Endothelial cell (in vitro differentiated cells): ENCODE data around the gene RPS19. TPM values are rescaled to one million over a fixed set of nuclear protein-coding genes. Genes with fewer than 3 reads are reported as not detected.
"Not testable (repeated sequence)": the region's sequence is repeated elsewhere in the genome, so short reads cannot be mapped to it uniquely, and the experiment has no call there.

Experiments
- DNase-seq: peaks from one replicate; pipeline ENCODE4 v3.0.0; 2021; ENCODE audit warnings: low spot score
- H3K27ac Mint-ChIP-seq: one replicate; pipeline ENCODE4 v1.8.0; 2021; ENCODE audit warnings: mixed read lengths, inconsistent platforms; ENCODE audit not compliant: unreplicated experiment
- H3K27me3 Mint-ChIP-seq: one replicate; pipeline ENCODE4 v1.8.0; 2021; ENCODE audit warnings: mild to moderate bottlenecking, moderate library complexity, mixed read lengths, inconsistent platforms; ENCODE audit not compliant: unreplicated experiment
- H3K36me3 Mint-ChIP-seq: one replicate; pipeline ENCODE4 v1.8.0; 2021; ENCODE audit warnings: mild to moderate bottlenecking, low read depth, mixed read lengths, inconsistent platforms; ENCODE audit not compliant: unreplicated experiment
- H3K4me1 Mint-ChIP-seq: one replicate; pipeline ENCODE4 v1.8.0; 2021; ENCODE audit warnings: mild to moderate bottlenecking, mixed read lengths, inconsistent platforms; ENCODE audit not compliant: unreplicated experiment
- H3K4me3 Mint-ChIP-seq: one replicate; pipeline ENCODE4 v1.8.0; 2021; ENCODE audit warnings: mild to moderate bottlenecking, mixed read lengths, inconsistent platforms; ENCODE audit not compliant: unreplicated experiment
- H3K9me3 Mint-ChIP-seq: one replicate; pipeline ENCODE4 v1.8.0; 2021; ENCODE audit warnings: mixed read lengths, inconsistent platforms; ENCODE audit not compliant: unreplicated experiment
- total RNA-seq: library from RNA; stranded (reverse); fragmentation: NEBNext Ultra II Directional; extraction: Animal tissue kit (Norgen Biotek cat#: 25700); gene quantifications from one replicate; pipeline ENCODE4 v1.2.1, GENCODE V29; 2021; ENCODE audit not compliant: unreplicated experiment
- TF ChIP-seq, protein P1 (sequence below): fragments of 200-600 bp; sonication (generic); IDR thresholded peaks from one replicate; pipeline ENCODE4 v1.5.0; 2021; ENCODE audit warnings: antibody characterized with exemption; ENCODE audit not compliant: unreplicated experiment

Gene RPS19
- total RNA-seq, 1 donor from 2014 or later, result 3,886 TPM

DNA sequence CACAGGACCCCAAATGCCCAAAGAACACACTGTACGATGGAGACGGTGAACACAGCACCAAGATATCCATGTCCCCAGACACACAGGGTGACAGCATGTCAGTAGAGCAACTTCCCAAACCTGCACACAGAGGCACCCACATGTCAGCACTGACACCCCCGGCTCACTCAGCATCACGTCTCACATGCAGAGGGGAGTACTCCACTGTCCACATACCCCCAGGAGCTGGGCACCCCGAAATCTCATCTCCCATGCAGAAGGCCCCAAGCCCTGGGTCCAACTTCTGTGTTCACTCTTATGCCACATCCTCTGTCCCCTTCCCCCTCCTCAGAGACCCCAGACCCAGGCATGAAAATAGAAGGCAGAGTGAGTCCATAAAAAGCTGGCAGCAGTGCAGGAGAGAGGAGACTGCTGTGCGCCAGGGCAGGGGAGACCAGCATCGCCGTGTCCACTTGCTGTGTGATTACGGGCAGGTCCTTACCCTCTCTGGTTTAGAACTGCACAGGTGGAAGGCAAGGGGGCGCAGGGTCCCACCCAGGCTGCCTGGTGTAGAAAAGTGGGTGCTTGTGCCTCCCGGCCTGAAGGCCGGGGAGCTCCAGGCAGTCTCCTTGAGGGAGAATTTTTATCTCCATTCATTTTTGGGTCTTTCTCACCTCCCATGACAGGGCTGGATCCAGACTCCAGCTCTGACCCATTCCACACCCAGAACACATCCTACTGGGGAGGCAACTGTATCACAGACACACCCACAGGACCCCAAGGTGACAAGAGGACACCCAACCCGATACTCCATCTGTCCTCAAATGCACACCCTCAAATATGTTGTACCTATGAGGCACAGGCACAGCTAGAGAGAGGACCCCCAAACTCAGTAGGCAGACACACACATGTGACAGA is 51.2 kb downstream of the RPS19 start:
- Mint-ChIP-seq H3K27me3 (peaks cover 31% of the 10 kb centered on the region), H3K36me3 (peaks cover 20% of the 10 kb centered on the region), H3K4me1 (peaks cover 18% of the 10 kb centered on the region), H3K9me3 (no peaks in the 10 kb centered on the region), H3K27ac (peak overlapping the region; percentile 40), H3K4me3 (peak overlapping the region; percentile 66)
- no peak for DNase-seq
- TF ChIP-seq, protein P1, sequence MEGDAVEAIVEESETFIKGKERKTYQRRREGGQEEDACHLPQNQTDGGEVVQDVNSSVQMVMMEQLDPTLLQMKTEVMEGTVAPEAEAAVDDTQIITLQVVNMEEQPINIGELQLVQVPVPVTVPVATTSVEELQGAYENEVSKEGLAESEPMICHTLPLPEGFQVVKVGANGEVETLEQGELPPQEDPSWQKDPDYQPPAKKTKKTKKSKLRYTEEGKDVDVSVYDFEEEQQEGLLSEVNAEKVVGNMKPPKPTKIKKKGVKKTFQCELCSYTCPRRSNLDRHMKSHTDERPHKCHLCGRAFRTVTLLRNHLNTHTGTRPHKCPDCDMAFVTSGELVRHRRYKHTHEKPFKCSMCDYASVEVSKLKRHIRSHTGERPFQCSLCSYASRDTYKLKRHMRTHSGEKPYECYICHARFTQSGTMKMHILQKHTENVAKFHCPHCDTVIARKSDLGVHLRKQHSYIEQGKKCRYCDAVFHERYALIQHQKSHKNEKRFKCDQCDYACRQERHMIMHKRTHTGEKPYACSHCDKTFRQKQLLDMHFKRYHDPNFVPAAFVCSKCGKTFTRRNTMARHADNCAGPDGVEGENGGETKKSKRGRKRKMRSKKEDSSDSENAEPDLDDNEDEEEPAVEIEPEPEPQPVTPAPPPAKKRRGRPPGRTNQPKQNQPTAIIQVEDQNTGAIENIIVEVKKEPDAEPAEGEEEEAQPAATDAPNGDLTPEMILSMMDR, result no peak

DNA sequence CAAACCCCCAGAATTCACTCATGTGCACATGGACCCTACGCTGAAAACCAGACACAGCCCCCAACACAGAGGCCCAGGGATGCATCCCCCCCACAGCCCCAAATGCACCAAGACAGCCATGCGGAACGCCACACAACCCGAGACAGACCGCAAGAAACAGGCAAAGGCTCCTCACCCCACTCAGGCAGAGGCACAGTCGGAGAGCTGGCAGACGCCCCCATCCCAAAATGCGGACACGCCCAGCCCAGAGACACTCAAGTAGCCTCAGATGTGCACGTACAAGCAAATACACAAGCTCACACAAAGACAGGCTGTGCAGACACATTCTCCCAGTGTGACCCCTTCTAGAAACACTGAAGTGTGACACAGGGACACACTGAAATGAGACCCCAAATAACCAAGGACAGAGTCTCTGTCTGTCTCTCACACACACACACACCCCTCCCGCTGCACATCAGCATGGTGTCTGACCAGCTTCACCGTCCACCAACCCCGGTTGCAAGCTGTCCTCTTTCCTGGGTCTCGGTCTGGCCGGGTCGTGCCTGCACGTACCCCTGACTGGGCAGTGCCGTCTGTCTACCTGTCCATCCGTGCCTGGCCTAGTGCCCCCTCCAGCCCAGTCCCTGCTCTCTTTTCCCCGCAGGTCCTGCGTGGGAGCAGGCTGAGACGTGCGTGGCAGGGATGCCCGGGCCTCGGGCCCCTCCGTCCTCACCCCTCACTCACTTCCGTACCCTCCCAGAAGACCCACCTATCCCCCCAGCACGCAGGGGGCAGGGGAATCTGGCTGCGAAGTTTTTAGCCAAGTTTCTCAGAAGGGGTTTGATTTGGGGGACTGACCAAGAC is 52.1 kb downstream of the RPS19 start:
- H3K4me3 Mint-ChIP-seq, result peak overlapping the region; percentile 66
- DNase-seq, result no peak
- peaks cover 31% of the 10 kb centered on the region for H3K27me3 Mint-ChIP-seq
- H3K36me3 Mint-ChIP-seq, result peaks cover 16% of the 10 kb centered on the region
- no peaks in the 10 kb centered on the region for H3K9me3 Mint-ChIP-seq
- H3K4me1 Mint-ChIP-seq, result peaks cover 18% of the 10 kb centered on the region
- H3K27ac Mint-ChIP-seq, result peak overlapping the region; percentile 40
- TF ChIP-seq, protein P1, result no peak

DNA sequence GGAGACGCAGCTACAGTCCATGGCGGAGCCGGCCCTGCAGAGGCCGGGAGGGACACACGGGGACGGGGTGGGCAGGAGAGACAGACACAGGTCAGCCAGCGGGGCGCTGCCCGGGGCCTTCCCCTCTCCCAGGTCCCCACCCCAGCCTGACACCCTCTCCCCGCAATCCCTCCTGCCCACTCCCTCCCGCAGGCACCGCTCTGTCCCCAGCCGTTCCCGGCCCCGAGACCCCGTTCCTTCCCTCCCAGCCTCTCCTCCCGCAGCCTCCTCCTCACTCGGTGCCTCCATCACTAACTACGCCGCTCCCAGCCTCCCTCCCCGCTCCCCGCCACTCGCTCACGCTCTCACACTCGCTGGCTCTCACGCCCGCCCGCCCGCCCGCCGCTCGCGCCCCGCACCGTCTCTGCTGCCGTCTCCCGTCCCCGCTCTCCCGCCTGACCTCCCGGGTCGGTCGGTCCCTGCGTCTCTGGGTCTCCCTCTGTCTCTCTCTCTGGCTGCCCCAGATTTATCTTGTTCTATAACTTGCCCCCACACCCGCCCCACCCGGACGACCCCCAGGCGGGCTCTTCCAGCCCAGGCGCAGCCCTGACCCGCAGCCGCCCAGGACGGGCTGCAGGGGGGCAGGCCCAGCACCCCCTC is 53.0 kb downstream of the RPS19 start:
- Mint-ChIP-seq H3K27ac (no peak overlapping the region), H3K9me3 (no peaks in the 10 kb centered on the region), H3K27me3 (peaks cover 31% of the 10 kb centered on the region), H3K4me1 (peaks cover 18% of the 10 kb centered on the region), H3K4me3 (no peak overlapping the region), H3K36me3 (peaks cover 16% of the 10 kb centered on the region)
- DNase-seq, result no peak
- TF ChIP-seq, protein P1, result no peak

GRCh38 chr19:41913538-41914423 is 53.7 kb downstream of the RPS19 start:
- DNase-seq, result no peak
- no peaks in the 10 kb centered on the region for H3K9me3 Mint-ChIP-seq
- peaks cover 18% of the 10 kb centered on the region for H3K4me1 Mint-ChIP-seq
- H3K36me3 Mint-ChIP-seq, result peaks cover 16% of the 10 kb centered on the region
- TF ChIP-seq, protein P1, result no peak
- no peak overlapping the region for H3K27ac Mint-ChIP-seq
- no peak overlapping the region for H3K4me3 Mint-ChIP-seq
- peaks cover 31% of the 10 kb centered on the region for H3K27me3 Mint-ChIP-seq

DNA sequence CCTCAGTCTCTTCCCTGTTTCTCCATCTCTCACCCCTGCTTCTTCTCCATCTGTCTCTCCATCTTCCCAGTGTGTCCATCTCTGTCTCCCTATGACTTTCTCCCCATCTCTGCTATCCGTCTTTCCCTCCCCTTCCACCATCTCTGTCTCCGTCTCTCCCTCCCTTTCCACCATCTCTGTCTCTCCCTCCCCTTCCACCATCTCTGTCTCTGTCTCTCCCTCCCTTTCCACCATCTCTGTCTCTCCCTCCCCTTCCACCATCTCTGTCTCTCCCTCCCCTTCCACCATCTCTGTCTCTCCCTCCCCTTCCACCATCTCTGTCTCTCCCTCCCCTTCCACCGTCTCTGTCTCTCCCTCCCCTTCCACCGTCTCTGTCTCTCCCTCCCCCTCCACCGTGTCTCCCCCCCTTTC is 54.4 kb downstream of the RPS19 start:
- Mint-ChIP-seq H3K36me3 (peaks cover 16% of the 10 kb centered on the region), H3K27me3 (peaks cover 31% of the 10 kb centered on the region), H3K4me1 (peaks cover 18% of the 10 kb centered on the region)
- H3K27ac Mint-ChIP-seq, DNase-seq, H3K4me3 Mint-ChIP-seq, H3K9me3 Mint-ChIP-seq: not testable (repeated sequence)
